HEK293 (cell line): ENCODE results near the gene ARL15.

ENCODE experiments used
- CTCF ChIP-seq: fragments of 450-650 bp; formaldehyde crosslinking; IDR thresholded peaks from 2 replicates; pipeline ENCODE4 v1.5.1; 2016; ENCODE audit warnings: missing biosample characterization, missing genetic modification characterization
- REST ChIP-seq: fragments of 450-650 bp; formaldehyde crosslinking; IDR thresholded peaks from 2 replicates; pipeline ENCODE4 v1.5.1; 2016; ENCODE audit warnings: missing biosample characterization, missing genetic modification characterization
- ZFHX2 ChIP-seq: fragments of 450-650 bp; formaldehyde crosslinking; conservative IDR thresholded peaks from 2 replicates; pipeline ENCODE4 v1.5.1; 2016; ENCODE audit warnings: missing biosample characterization, missing genetic modification characterization
- ZNF274 ChIP-seq, 2 experiments: fragments of 200-500 bp in 1 of 2; fragments of 450-650 bp in 1 of 2; sonication (Bioruptor generic) in 1 of 2; formaldehyde crosslinking in 1 of 2; IDR thresholded peaks; 2 replicates each; pipeline versions ENCODE4 v1.5.1 to v1.6.1; 2014 to 2016; ENCODE audit warnings: borderline replicate concordance in 1 of 2, inconsistent platforms in 1 of 2, low read length in 1 of 2, missing biosample characterization in 1 of 2, missing genetic modification characterization in 1 of 2
- ZNF510 ChIP-seq: fragments of 450-650 bp; formaldehyde crosslinking; IDR thresholded peaks from 2 replicates; pipeline ENCODE4 v1.5.1; 2018; ENCODE audit warnings: mild to moderate bottlenecking, missing genetic modification characterization, missing biosample characterization; ENCODE audit not compliant: insufficient replicate concordance
- ZNF610 ChIP-seq: fragments of 450-650 bp; formaldehyde crosslinking; IDR thresholded peaks from 2 replicates; pipeline ENCODE4 v1.5.1; 2016; ENCODE audit warnings: missing biosample characterization, missing genetic modification characterization, borderline replicate concordance
- ZNF654 ChIP-seq: fragments of 450-650 bp; formaldehyde crosslinking; IDR thresholded peaks from 2 replicates; pipeline ENCODE4 v1.5.1; 2016; ENCODE audit warnings: low read depth, missing biosample characterization, missing genetic modification characterization
- ZNF785 ChIP-seq: fragments of 450-650 bp; formaldehyde crosslinking; IDR thresholded peaks from 2 replicates; pipeline ENCODE4 v1.5.1; 2016; ENCODE audit warnings: missing biosample characterization, missing genetic modification characterization
- ZXDB ChIP-seq: fragments of 450-650 bp; formaldehyde crosslinking; IDR thresholded peaks from 2 replicates; pipeline ENCODE4 v1.5.1; 2016; ENCODE audit warnings: missing biosample characterization, missing genetic modification characterization

DNA sequence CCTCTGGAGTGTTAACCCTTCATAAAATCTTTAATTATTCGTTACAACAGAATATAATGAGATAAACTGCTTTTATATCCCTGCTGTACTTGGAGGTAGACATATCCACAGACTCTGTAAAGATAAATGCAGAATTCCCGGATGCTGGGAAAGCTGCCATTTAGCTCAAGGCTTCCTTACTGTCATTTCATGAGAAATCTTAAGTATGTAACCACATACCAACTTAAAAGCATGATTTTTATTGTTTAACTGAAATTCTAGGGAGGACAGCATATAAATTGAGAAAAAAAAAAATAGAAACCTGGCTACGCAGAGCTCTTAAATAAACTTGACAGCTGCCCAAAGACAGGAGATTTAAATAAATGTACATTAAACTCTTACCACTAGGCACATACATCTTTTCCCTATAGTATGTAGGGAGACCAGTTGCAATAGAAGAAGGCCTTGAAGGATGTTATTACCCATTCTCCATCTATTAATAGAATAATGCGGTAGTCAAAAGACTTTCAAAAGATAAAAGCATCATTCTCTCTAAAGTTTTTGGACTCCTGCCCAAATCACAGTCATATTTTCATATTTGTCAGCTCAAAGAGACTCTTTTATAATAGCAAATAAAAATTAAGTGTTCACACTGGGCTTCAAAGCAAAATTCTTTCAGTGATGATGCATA, 376.1 kb downstream of the ARL15 start:
- TF ChIP-seq CTCF (tag by site-specific recombination) = no peak
- no peak for TF ChIP-seq ZXDB (tag by site-specific recombination)
- TF ChIP-seq ZFHX2 (tag by site-specific recombination) = no peak
- TF ChIP-seq ZNF610 (tag by site-specific recombination) = no peak
- no peak for TF ChIP-seq ZNF510 (tag by site-specific recombination)
- no peak for TF ChIP-seq ZNF274 (IDR thresholded peaks at IDR 0.05; ENCODE audit: low read length)
- no peak for TF ChIP-seq ZNF274 (tag by site-specific recombination; IDR thresholded peaks at IDR 0.05; ENCODE audit: borderline replicate concordance)
- no peak for TF ChIP-seq ZNF654 (tag by site-specific recombination)
- TF ChIP-seq REST (tag by site-specific recombination) = no peak
- TF ChIP-seq ZNF785 = no peak
